Measurements from ENCODE around the gene TM7SF2.

TM7SF2 gene

DNA sequence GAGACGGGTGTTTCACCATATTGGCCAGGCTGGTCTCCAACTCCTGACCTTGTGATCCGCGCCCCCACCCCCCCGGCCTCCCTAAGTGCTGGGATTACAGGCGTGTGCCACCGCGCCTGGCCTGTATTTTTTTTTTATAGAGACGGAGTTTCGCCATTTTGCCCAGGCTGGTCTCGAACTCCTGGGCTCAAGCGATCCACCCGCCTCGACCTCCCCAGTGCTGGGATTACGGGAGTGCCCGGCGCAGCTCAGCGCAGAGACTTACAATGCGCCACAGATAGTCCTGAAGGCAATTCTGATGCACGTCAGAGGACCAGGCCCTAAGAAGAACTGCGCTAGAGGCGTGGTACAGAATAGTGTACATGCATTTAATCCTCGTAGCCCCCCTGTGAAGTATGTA, 16.2 kb upstream of the TM7SF2 start:
- DNase-seq = no peak

DNA sequence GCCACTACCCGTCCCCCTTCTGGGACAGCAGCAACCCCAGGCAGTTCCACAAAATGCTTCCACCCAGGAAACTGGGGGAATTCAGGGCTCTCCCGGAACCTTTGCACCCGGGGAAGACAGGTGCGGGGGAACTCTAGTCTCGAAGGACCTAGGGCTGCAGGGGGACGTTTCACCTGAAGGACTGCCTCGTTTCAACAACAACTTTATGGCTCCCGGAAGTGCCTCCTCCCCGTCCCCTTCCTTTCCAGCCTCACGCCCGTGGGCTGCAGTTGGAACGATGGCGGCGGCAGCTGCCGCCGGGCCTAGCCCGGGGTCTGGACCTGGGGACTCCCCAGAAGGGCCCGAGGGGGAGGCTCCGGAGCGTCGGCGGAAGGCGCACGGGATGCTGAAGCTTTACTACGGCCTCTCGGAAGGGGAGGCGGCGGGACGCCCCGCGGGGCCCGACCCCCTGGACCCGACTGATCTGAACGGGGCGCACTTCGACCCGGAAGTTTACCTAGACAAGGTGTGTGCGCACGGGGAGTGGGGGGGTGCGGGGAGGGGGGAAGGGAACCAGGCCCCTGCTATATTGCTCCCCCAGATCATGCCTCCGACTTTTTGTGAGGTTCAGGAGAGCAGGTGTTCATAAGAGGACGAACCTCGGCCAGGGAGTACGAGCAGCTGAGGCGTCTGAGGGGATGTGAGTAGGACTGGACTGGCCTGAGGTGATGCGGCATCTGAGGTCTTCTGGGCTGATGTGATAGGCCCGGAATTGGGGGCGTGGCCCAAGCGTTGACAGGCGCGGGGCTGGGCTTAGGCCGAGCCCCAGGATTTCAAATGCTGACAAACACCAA, 15.5 kb upstream of the TM7SF2 start, which contains the start of gene VPS51:
Gene VPS51, plus strand, starts transcription at position 241 of the 833 bp plus-strand sequence. Its CDS starts 37 bp downstream, at position 278.
- peak; percentile 84 for DNase-seq

DNA sequence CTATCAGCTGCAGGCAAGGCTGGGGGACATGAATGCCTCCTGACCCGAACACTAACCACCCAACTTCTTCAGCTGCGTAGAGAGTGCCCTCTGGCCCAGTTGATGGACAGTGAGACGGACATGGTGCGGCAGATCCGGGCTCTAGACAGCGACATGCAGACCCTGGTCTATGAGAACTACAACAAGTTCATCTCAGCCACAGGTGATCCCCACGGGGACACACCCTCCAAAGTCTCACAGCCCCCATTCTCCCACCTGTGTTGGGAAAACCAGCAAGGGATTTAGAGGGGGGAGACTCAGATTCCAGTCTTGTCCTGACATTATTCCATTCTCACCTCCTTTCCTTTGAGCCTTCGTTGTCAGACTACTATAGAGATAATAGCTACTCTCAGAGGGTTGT, 14.7 kb upstream of the TM7SF2 start:
- DNase-seq = no peak

DNA sequence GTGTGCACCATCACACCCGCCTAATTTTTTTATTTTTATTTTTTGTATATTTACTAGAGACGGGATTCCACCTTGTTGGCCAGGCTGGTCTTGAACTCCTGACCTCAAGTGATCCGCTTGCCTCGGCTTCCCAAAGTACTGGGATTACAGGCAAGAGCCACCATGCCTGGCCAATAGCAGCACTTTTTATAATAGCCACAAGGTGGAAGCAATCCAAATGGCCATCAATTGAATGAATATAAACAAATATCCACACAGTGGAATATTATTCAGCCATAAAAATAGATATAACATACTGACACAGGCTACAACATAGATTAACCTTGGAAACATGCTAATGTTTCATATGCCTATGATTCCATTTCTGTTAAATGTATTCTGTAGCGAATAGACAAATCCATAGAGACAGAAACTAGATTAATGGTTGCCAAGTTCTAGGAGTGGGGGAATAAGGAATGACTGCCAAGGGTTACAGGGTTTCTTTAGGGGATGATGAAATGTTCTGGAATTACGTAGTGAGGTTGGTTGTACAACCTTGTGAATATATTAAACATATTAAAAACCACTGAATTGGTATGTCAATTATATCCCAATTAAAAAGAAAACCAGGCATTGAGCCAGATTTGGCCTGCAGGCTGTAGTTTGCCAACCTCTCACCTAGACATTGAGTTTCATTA, 10.9 kb upstream of the TM7SF2 start:
- DNase-seq = no peak

DNA sequence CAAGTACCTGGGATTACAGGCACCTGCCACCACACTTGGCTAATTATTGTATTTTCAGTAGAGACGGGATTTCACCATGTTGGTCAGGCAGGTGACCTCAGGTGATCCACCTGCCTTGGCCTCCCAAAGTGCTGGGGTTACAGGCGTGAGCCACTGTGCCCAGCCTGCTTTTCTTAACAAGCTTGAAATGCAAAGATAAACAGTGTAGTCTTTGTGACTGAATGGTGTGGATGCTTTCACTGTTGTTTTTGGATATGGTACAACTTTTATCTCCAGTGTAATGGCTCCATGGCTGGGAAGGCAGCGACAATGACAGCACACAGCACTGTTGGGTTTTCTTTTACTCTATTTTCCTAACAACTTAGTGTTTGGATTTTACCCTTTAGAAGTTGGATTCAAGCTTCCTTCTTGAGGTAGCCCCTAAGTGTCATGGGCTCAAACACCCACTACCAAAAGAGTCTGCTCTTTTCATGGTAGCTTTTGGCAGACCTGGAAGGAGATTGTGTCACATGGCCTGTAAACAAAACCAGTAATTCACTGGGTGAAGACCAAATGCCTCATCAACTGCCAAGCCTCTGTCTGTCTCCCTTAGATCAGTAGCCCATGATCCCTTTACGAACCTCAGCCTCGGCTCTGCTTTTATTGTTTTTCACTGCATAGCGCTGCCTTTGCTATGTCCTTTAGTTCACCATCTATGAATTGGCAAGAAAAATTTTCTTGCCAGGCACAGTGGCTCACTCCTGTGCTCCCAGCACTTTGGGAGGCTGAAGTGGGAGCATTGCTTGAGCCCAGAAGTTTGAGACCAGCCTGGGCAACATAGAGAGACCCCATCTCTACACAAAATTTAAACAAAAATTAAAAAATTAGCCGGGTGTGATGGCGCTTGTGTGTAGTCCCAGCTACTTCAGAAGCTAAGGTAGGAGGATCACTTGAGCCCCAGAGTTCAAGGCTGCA, 9.3 kb upstream of the TM7SF2 start:
- no peak for DNase-seq

DNA sequence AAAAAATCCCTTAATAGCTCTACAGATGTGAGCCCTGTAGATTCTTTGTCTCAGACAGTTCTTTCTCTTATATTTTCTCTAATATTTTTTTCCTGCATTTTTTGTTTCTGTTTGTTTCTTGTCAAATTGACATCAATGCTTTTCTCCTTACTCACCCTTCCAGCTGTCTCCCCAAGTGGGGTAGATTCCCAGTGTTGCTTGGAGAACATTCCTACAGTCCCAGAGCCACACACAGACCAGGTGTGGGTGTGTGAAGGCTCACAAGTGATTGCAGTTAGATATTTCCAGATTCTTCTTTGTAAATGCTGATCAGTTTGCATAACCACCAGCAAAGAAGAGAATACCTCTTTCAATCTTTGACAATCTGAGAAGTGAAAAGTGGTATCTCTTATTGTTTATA, 8.2 kb upstream of the TM7SF2 start:
- no peak for DNase-seq

DNA sequence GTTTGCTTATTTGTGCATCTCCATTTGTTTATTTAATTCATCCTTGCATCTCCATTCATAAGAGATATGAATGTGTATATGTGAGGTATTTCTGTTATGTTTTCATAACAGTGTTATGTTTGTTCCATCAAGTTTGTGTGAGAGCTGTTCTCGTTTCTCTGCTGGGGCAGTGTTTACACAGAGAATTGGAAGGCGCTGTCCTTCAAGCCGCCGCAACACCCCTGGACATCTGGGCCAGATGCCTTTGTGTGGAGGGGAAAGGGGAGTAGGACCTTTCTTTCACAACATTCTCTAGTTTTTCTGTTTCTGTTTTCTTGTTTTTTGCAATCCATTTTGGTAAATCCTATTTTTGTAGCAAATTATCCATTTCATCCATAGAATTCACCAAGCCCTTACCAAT, 7.0 kb upstream of the TM7SF2 start:
- DNase-seq = no peak

DNA sequence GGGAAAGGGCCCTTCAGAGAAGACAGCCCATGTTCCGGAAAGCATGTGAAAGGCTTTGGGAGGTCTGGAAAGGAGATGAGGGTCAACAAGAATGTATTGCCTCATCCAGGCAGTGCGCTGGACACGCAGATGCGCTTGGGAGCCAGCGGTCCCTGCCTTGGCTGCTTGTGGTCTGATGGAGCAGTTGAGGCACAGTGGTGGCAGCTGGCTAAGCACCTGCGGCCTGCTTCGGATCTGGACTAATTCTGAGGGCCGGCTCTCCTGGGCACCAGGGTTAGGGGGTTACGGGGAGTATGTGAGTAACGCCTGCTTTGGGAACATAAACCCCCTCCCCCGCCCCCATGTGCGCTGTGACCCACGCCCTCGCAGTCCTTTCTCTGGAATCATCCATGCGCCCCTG, 4.6 kb upstream of the TM7SF2 start:
- DNase-seq = no peak

DNA sequence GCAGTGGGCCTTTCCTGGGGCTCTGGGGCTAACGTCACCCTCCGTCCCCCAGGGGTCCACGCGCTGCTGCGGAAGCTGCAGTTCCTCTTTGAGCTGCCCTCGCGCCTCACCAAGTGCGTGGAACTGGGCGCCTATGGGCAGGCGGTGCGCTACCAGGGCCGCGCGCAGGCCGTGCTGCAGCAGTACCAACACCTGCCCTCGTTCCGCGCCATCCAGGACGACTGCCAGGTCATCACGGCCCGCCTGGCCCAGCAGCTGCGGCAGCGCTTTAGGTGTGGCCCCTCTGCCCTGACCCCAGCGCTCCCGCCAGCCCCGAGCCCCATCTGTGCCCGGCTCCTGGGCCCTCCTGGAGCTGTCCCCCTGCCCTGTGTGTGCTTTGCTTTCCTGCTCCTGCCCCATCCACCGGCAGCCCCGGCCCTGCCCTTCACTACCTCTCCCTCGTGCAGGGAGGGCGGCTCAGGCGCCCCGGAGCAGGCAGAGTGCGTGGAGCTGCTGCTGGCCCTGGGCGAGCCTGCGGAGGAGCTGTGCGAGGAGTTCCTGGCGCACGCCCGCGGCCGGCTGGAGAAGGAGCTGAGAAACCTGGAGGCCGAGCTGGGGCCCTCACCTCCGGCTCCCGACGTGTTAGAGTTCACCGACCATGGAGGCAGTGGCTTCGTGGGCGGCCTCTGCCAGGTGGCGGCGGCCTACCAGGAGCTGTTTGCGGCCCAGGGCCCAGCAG, 3.8 kb upstream of the TM7SF2 start:
- DNase-seq = no peak

DNA sequence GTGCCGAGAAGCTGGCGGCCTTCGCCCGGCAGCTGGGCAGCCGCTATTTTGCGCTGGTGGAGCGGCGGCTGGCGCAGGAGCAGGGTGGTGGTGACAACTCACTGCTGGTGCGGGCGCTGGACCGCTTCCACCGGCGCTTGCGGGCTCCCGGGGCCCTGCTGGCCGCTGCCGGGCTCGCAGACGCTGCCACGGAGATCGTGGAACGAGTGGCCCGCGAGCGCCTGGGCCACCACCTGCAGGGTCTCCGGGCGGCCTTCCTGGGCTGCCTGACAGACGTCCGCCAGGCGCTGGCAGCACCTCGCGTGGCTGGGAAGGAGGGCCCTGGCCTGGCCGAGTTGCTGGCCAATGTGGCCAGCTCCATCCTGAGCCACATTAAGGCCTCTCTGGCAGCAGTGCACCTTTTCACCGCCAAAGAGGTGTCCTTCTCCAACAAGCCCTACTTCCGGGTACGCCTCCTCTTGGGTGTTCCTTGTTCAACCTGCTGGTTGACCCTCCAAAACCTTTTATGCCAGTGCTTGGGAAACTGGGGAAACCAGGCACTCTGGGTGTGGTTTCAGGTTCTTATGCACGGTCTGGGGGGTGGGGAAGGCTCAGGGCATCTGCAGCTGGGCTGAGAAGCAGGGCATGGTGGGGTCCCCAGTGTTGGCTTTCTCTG, 3.1 kb upstream of the TM7SF2 start:
- DNase-seq = no peak

DNA sequence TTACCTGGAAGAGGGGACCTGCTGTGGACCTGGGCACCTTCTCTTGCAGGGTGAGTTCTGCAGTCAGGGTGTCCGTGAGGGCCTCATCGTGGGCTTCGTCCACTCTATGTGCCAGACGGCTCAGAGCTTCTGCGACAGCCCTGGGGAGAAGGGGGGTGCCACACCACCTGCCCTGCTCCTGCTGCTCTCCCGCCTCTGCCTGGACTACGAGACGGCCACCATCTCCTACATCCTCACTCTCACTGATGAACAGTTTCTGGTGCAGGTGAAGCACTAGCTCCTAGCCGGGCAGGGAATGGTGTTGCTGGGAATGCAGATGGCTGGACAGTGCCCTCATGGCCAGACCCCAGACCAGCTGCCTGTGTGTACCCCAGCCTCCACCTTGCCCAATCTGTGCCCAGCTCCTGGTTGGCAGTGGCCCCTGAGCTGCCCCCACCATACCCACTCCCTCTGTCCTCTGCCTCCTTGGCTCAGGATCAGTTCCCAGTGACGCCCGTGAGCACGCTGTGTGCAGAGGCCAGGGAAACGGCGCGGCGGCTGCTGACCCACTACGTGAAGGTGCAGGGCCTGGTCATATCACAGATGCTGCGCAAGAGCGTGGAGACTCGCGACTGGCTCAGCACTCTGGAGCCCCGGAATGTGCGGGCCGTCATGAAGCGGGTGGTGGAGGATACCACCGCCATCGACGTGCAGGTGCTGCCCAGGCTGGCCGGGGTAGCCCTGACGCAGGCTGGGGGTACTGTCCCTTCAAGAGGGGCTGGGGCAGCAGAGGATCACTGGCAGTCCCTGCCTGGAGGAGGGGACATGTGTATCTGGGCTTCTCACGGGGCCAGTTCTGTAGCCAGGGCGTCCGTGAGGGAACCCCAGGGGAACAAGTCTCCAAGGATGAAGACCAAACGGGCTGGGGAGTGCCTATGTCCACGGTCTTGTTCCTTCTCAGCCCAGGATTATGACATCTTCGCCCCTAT, 2.2 kb upstream of the TM7SF2 start:
- DNase-seq = no peak

DNA sequence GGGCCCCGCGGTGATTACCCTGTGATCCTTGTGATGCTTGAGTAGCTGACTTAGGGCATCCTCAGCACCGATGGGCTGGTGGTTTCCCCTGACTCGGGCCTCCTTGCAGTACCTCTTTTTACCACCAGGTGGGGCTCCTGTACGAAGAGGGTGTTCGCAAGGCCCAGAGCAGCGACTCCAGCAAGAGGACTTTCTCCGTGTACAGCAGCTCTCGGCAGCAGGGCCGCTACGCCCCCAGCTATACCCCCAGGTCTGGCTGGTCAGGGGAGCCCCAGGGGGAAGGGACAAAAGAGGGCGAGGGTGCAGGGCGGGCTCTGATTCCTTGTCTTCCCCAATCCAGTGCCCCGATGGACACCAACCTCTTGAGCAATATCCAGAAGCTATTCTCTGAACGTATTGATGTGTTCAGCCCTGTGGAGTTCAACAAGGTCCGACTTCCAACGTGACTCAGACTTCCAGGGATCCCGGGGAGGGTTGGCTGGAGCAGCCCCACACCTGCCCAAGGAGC, 1.3 kb upstream of the TM7SF2 start:
- peak; percentile 72 for DNase-seq

DNA sequence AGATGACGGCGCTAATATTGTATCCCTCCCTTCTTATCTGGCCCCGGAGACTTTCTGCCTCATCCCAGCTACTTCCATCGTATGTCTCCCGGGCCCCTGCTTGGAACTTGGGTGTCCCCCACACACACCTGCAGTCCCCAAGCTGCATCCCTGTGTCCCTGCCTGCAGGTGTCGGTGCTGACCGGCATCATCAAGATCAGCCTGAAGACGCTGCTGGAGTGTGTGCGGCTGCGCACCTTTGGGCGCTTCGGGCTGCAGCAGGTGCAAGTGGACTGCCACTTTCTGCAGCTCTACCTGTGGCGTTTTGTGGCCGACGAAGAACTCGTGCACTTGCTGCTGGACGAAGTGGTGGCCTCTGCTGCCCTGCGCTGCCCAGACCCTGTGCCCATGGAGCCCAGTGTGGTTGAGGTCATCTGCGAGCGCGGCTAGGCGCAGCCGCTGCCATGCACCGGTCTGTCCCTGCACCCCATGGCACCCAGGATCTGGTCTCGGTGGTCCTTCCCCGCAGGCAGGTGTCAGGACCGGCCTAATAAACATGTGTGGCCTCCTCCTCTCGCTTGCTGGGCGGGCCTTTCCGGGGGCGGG, 421 bp upstream of the TM7SF2 start:
- DNase-seq = no peak

DNA sequence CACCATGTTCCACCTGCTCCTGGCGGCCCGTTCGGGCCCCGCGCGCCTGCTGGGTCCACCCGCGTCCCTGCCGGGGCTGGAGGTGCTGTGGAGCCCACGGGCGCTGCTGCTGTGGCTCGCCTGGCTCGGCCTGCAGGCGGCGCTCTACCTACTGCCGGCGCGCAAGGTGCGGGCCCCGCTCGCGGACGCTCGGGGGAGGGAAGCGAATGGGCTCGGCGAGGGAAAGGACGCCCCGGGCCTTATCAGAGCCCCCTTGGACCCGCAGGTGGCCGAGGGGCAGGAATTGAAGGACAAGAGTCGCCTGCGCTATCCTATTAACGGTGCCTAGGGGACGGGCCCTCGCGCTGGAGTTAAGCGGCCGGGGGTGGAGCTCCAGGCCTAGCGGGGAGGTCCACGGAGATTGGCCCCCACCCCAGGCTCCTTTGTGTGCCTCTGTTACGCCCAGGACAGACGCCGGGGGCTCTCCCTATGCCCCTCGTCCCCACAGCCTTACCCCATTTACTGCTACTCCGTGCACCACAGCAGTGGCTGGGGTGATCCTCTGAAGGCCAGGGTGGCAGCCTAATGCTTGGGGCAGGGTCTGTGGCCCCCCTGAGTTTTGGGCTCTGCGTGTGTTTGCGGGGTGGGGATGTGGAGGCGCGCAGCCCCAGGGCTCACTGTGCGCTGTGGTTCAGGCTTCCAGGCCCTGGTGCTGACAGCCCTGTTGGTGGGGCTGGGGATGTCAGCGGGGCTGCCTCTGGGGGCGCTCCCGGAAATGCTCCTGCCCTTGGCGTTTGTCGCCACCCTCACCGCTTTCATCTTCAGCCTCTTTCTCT, 1.1 kb downstream of the TM7SF2 start:
- DNase-seq = peak; percentile 51

DNA sequence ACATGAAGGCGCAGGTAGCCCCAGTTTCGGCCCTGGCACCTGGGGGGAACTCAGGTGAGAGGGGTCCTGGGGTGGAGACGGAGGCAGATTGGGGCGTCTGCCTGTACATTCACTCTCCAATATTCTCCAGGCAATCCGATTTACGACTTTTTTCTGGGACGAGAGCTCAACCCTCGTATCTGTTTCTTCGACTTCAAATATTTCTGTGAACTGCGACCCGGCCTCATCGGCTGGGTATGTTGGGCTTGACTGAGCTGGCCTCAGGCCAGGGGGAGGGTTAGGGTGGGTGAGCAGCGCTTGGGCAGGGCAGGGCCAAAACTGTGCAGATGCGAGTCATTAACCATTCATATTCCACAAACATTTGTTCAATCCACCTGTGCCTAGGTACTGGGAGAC, 1.7 kb downstream of the TM7SF2 start:
- no peak for DNase-seq

DNA sequence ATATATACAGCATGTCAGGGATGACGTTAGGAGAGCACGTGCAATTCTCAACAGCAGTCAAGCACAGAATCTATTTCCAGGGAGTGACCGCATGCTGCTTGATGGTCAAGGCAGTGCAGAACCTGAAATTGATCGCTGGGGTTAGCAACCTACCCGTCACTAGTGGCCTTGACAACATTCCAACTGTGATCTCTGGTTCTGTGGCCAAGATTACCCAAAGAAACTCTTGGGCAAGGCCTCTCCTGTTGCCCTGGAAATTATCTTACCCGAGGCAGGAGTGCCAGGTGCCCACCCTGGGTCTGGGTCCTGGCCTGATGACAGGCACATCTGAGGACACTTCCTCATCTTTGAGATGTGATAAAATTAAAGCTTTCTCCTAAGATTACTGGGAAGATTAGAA, 2.2 kb downstream of the TM7SF2 start:
- no peak for DNase-seq

DNA sequence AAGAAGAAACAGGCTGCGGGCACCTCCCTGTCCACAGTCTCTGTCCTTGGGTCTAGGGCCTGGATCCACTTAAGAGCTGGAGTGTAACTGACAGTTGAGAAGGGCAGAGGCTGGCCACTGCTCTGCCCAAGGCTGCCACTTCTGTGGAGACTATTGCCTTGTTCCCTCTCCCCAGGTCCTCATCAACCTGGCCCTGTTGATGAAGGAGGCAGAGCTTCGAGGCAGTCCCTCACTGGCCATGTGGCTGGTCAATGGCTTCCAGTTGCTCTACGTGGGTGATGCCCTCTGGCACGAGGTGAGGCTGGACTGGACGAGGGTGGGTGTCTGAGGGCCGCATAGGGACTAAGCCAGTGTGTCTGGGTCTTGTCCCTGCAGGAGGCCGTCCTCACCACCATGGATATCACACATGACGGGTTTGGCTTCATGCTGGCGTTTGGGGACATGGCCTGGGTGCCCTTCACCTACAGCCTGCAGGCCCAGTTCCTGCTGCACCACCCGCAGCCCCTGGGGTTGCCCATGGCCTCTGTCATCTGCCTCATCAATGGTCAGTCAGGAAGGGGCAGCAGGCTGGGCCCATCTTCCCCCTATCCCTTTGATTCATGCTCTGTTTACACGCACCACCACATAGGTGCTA, 3.0 kb downstream of the TM7SF2 start:
- DNase-seq = no peak

DNA sequence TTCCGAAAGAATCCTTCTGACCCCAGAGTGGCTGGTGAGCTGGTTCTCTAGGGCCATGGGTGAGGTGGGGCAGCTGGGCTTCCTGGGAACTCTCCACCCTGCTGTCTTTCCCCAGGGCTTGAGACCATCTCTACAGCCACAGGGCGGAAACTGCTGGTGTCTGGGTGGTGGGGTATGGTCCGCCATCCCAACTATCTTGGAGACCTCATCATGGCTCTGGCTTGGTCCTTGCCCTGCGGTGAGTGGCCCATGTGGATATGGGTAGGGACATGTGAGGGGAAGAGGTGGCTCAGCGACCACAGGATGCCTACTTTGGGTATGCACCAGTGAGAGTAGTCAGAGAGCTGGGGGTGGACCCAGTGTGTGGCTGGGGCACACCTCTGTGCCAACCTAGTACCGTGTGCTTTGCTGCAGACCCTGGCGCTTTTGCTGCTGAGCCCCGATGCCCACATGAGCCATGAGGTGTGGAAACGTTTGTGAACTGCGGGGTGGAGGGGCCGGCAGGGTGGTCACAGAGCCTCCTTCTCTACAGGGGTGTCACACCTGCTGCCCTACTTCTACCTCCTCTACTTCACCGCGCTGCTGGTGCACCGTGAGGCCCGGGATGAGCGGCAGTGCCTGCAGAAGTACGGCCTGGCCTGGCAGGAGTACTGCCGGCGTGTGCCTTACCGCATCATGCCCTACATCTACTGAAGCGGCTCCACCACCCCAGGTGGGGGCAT, 3.9 kb downstream of the TM7SF2 start:
- DNase-seq = no peak
